GM21381 (cell line): ENCODE data around the gene NUP58.

Experiments used
- ATAC-seq: cut with Tn5 transposase; IDR thresholded peaks from one replicate; pipeline ENCODE4 v1.9.1; 2021; ENCODE audit warnings: mild to moderate bottlenecking, moderate library complexity; ENCODE audit not compliant: unreplicated experiment

NUP58 gene, protein sequence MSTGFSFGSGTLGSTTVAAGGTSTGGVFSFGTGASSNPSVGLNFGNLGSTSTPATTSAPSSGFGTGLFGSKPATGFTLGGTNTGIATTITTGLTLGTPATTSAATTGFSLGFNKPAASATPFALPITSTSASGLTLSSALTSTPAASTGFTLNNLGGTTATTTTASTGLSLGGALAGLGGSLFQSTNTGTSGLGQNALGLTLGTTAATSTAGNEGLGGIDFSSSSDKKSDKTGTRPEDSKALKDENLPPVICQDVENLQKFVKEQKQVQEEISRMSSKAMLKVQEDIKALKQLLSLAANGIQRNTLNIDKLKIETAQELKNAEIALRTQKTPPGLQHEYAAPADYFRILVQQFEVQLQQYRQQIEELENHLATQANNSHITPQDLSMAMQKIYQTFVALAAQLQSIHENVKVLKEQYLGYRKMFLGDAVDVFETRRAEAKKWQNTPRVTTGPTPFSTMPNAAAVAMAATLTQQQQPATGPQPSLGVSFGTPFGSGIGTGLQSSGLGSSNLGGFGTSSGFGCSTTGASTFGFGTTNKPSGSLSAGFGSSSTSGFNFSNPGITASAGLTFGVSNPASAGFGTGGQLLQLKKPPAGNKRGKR

DNA sequence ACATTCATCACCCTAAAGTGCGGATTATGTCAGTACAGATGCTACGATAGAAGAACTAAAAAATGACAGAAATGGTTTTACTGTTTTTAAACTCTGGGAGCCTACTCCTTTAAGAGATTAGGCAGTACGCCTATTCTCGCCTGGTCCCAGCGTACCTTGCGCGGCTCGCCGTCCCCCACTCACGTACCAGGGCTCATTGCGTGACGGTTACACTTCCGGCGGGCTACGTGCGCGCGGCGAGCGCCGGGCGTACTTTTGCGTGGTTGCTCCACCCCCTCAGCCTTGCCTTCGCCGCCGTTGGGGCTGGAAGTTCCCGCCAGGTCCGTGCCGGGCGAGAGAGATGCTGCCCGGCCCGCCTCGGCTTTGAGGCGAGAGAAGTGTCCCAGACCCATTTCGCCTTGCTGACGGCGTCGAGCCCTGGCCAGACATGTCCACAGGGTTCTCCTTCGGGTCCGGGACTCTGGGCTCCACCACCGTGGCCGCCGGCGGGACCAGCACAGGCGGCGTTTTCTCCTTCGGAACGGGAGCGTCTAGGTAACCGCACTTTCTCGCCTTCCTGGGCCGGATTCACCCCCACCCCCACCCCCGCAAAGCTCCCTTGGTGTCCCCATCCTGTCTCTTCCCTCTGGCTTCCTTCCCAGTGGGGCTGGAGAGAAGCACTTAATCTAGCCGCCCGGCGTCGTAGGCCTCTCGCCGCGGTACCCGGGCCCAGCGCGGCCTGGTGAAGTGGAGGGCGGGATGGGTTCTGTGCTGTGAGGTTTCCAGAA is at the start of gene NUP58:
Gene NUP58, plus strand, starts transcription at position 279 of the 767 bp plus-strand sequence. Its CDS starts 149 bp downstream, at position 428.
- peak; percentile 99 for ATAC-seq

DNA sequence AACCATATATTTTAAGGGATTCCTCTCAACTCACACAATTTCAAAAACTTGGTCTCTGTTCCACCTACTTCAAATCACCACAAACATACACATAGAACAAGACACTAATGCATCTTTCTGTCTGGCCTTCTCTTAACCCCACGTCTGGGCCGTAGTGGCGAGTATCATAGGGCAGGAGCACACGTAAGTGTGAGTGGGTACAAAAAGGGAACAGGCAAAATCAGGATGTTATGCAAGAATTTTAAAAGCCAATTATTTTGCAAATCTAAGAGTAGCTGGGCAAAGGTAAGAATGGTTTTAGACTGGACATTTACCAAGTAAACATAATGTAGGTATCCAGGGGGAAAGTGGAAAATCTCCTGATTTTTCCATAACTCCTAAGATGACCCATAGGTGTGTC is 49.2 kb upstream of the NUP58 start:
- ATAC-seq, result no peak

DNA sequence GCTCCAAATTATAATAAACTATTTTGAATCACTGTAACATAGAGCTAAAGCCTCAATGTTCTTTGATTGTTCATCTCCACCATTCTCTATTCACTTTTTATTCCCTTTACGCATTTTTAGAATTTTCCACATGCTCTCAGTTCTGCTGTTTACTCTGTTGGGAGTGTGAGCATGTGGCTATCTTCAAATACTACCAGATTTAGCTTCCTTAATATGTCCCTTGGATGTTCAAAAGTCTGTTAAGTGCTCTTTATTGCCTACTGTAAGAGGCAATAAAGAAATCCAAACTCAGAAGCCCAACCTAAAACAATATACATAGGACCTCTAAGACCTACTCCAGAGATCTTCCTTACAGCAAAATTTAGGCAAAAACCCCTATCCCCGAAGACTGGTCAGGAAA is 48.7 kb upstream of the NUP58 start:
- no peak for ATAC-seq

DNA sequence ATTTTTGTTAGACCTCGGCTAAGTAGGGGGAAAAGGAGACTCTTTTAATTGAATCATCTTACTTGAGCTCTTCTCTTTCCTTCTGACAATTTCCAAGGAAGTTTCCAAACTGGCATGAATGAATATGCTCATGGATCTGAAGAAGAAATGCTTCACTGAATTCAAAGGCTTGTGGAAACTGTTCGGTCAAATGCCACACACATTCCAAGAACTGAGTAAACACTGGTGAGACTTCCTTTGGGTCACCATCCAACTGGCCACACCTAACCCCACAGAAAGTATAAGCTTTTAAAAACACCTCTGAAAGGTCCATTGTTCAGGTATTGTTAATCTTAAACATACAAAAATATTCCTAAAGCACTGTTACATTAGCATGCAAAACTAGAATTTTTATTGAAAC is 47.7 kb upstream of the NUP58 start:
- no peak for ATAC-seq

DNA sequence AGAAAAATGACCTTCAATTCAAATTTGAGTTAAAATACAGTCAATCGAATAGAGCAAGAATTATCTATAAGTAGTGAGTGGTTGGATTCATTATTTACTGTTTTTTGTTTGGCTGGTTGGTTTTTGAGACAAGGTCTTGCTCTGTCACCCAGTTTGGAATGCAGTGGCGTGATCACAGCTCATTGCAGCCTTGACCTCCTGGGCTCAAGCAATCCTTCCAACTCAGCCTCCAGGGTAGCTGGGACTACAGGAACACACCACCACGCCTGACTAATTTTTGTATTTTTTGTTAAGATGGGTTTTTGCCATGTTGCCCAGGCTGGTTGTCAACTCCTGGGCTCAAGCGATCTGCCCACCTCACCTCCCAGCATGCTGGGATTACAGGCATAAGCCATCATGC is 39.2 kb upstream of the NUP58 start:
- no peak for ATAC-seq

DNA sequence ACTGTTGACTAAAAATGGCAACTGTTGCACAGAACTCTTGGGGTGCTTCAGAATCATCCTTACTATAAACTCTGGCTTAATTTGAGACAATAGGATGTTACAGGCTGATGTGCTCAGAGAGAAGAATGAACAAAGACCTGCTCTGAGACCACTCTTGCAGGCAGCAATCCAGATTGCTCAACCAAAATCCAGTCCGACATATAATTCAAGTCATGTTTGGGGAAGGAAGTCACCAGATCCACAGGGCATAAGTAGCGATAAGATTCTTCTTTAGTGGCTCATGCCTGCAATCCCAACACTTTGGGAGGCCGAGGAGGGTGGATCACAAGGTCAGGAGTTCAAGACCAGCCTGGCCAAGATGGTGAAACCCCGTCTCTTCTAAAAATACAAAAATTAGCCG is 34.7 kb upstream of the NUP58 start:
- ATAC-seq, result no peak

DNA sequence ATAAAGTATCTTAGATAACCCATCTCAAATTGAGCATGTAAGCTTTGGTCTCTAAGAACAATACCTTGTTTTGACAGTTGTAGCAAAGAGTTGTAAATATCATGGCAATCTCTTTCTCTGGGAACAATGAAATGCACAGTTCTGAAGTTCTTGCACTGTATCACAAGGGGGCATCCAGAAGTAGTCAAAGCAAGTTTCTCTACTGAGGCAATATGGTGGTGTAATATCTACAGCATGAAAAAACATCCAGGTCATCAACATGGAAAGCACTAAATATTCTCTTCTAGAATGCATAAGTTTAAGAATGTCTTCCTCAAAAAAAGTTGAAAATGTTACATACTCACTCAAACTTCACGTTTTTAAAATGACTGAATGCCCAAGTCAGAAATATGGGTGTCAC is 33.7 kb upstream of the NUP58 start:
- no peak for ATAC-seq

DNA sequence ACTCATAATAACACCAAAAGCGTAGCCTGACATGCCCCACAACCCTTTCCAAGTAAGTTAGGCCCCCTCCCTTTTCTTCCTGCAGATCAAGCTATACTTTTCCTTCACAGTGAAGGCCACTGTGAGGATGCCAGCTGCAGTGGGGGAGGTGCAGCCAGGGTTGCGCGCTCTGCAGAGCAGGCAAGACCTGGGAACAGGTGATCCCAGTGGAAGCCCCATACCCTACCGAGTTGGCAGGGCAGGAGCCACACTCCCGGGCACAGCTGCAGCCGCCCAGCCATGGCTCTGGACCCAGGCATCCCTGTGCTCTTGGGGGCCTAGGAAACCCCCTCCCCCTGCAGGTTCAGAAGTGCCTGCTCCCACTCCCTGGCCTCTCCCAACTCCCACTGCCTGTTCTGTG is 32.9 kb upstream of the NUP58 start:
- ATAC-seq, result no peak

DNA sequence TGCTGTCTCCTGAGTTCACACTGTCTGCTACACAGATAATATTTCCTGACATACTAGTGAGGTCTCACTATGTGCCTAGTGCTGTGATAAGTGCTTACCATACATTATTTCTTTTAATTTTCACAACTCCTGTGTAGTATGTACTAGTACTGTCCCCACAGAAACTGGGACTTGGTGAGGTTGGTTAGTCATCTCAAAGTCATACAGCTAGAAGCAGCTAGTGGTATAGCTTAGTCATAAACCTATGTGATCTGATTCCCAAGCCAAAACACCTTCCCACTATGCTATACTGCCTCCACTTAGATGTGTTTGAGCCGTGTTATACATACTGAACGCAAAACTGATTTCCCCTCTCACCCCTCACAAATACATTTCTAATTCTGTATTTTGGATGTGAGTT is 24.7 kb upstream of the NUP58 start:
- peak; percentile 43 for ATAC-seq

DNA sequence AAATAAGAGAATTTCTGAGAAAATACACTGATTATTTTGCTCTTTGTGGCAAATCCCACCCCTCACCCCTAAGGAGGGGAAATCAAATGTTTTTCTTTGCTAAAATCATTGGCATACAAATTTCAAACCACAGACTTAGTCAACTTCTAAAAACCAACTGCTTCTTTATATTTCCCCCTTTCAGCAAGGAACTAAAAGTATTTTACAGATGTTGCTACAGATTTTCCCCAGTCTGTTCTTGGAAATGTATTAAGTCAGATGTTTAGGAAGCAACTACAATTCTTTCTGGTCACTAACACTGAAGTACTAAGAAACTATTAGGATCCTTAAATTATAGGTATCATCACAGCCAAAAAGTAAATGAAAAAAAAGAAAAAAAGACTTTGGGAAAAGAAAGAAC is 21.0 kb upstream of the NUP58 start:
- no peak for ATAC-seq

DNA sequence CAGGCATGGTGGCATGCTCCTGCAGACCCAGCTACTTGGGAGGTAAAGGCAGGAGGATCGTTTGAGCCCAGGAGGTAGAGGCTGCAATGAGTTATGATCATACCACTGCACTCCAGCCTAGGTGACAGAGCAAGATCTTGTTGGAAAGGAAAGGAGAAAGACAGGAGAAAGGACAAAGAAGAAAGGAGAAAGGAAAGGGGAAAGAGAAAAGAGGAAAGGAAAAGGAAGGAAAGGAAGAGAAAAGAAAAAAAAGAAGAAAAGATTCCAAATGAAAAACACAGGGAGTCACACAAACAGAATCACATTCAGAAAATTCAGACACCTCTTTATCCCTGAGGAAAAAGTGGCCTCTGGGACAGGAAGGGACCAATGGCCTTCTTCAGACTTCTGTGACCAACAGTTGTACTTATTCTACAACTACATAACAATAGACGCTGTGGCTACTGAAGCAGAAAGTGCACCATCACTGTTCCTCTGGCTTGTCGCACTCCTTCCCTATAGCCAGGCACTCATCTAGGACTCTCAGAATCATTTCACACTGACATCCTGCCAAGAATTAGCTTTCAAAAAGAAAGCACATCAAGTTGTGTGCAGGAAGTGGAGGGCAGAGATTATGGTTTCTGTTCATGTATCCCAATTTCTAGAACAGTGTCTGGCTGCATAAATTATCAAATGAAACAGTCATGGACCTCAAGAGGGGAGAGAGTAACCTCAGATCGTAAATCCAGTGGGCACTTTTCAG is 20.1 kb upstream of the NUP58 start:
- ATAC-seq, result peak; percentile 75

DNA sequence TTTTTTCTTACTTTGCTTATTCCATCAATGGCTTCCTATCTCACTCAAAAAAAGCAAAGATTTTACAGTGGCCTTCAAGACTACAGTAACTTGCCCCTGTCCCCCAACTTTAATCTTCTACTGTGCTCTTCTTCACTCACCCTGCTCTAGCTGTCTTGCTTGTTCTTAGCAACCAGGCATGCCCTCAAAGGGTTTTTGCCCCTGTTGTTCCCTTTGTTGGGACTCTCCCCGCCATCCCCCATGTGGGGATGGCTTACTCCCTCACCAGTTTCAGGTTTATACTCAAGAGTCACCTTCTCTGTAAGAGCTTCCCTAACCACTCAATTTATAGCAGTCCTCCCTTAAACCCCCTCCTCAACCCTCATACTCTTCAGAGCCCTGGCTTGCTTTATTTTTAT is 19.5 kb upstream of the NUP58 start:
- ATAC-seq, result peak; percentile 17

DNA sequence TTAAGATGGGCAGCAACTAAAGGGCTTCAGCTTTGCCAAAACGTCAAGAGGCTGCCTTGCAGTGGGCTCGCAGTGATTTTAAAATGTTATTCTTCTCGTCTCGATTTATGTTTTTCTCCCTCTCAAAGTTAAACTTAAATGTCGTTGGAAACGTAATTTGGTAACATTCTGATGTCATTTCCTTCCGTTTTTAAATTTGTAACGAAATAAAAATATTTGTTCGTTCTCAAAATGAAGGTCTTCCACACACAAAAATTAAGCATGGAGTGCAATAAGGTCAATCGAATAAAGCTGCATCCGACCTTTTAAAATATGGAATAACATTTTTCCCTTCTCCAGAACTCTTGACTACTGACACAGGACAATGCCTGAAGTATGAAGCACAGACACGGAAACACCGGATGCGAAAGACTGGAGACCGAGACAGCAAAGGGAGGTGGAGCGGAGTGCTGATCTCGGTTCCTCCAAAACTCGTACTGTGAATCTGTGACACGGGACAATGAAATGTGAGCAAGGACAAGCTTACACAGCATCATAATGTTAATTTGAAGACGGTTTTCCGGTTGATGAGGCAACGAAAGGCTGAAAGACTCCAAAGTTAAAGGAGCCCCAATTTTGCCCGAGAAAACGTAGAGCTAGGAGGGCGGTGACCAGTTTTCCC is 15.0 kb upstream of the NUP58 start:
- ATAC-seq, result peak; percentile 32

DNA sequence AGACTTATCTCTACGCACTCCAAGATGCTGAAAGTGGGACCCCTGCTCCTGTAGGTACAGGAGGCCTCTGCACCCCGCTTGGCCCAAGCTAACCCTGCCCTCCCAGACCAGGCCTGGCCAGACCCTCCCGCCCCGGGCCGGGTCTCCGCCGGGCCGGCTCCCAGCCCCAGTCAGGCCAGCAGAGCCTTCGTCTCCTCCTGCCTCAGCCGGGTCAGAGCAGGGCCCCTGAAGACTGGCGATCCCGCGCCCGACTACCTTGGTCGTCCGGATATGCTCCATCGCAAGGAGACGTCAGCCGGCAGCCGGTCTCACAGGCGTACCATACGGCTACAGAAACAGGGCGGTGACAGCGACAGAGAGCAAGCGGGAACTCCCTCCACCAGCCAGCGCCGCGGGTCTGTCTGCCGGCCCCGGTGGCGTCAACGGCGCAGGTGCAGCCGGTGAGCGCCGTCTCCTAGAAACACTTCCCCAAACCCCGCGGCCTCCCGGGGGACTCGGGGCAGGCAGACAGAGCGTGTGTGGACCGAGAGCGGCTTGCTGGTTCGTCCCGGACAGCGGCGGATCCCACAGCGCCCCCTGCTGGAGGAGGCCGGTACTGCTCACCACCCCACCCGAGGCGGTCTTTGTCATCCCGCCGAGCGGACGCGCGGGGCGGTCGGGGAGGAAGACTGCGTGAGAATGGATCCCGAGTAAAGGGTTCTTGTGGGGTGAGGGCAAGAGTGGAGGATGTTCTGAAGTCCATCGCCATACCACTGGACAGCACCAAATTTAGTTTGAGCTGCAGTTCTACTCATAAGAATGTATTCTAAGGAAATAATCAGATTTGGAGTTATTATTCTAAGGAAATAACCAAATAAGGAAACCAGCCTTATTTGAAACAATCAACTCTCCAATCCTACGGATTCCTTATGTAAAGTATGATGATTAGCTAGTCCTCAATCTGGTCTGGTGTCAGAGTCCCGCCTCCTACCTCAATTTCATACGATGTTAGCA is 14.2 kb upstream of the NUP58 start, which contains the start of gene MTMR6:
Gene MTMR6, minus strand, starts transcription at position 520 of the 993 bp plus-strand sequence. Its CDS starts 241 bp downstream, at position 279.
- ATAC-seq, result peak; percentile 95

DNA sequence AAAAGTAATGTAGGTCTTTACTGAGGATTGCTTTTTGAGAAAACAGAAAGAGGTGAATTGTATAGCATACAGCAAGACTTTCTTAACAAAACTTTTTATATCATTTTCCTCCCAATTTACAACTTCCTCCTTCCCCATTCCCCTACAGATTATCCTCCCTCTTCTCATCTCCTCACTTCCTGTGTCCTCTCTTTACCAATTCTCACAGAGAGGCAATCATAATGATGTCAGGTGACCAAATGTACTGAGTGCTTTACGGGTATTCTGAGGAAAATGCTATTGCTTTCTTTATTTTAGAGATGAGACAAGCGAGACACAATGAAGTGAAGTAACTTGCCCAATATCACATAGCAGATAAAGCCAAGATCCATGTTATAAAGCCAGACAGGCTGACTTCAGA is 12.5 kb upstream of the NUP58 start:
- no peak for ATAC-seq

DNA sequence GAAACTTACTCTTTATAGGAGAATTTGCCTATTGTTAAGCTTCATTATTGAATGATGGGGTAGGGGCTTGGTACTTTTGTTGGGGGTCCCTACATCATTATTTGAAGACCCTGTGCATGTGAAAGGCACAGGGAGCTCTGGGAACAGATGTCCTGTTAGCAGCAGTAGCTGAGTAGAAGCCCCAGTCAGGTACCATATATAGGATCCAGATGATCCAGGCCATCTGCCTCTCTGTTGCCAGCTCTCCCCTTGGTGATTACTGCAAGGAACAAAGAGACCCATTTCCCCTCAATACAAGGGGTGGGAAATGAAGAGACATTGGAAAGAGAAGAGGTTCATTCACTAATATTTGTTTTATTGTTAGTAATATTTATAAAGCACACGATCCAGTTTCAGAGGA is 9.7 kb upstream of the NUP58 start:
- ATAC-seq, result no peak

DNA sequence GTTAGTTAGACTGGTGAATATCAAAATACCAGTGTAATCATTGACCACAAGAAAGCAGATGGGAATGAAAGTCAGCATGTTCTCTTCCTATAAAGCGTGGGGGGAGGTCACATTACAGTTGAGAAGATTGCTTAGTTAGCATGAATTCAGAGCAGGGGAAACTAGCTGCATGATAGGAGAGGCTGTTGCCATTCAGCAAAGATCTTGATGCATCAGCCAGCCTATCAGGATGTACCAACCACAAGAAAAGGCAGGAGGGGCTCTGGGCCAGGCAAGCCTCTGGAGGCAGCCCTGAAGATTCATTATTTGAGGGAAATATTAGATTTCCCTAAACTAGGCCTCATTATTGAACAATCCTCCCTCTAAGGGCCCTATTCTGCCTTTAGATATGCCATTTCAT is 9.1 kb upstream of the NUP58 start:
- no peak for ATAC-seq

DNA sequence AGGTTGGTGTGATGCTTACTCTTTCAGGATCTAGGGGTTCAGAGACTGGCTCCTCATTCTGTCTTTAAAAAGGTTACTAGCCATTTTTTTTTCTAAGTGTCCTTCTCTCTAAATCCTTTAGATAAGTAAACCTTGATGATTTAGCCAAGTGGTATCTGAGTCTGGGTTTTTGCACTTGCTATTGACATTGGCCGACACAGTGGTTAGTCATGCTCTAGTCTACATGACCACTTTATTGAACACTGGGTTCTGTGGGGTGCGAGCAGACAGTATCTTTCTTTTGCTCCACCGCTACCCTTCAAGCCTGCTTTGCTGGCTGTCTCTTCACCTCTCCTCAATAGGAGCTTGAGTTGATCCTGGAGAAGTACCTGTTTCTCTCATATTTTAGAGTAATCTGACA is 6.2 kb upstream of the NUP58 start:
- ATAC-seq, result no peak

DNA sequence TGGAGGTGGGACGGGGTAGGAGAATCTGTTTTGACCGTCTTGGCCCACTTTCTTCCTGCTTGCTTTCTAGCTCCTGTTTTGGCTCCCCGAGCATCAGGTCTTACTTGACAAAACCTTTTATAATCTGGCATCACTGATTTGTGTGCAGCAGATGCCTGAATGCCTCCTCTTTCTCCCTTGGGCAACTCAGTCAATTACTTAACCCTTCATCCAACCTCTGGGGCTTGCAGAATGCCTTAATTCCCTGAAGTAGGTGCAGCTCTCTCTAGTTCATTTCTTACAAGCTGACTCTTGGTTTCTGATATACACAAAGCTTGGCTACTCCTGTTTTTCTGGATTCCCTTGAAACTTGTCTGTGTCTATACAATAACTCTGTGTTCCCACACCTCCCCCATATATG is 5.7 kb upstream of the NUP58 start:
- no peak for ATAC-seq
